NT2/D1 (cell line): ENCODE measurements around the gene BMAL1.
"Not testable (repeated sequence)": the region's sequence is repeated elsewhere in the genome, so short reads cannot be mapped to it uniquely, and the experiment has no call there.

ENCODE experiments used
- DNase-seq: peaks from one replicate; pipeline ENCODE4 v3.0.0-alpha.2; 2011; ENCODE audit warnings: low read depth, low spot score
- H3K27me3 ChIP-seq: 2 replicates; pipeline ENCODE4 v1.6.0; 2011; ENCODE audit warnings: mild to moderate bottlenecking; ENCODE audit not compliant: insufficient read length, insufficient read depth
- H3K36me3 ChIP-seq: 2 replicates; pipeline ENCODE4 v1.6.1; 2011; ENCODE audit warnings: mild to moderate bottlenecking, low read length, mixed read lengths; ENCODE audit not compliant: insufficient read depth, insufficient read length
- H3K4me1 ChIP-seq: 2 replicates; pipeline ENCODE4 v1.5.1; 2011; ENCODE audit not compliant: insufficient read depth, insufficient read length
- H3K4me3 ChIP-seq: 2 replicates; pipeline ENCODE4 v1.5.1; 2011; ENCODE audit warnings: low read depth; ENCODE audit not compliant: insufficient read length
- H3K9ac ChIP-seq: 2 replicates; pipeline ENCODE4 v1.6.0; 2011; ENCODE audit warnings: low read depth; ENCODE audit not compliant: insufficient read length
- H3K9me3 ChIP-seq: 2 replicates; pipeline ENCODE4 v1.5.1; 2011; ENCODE audit warnings: mild to moderate bottlenecking, low read length; ENCODE audit not compliant: insufficient read depth
- SUZ12 ChIP-seq: IDR thresholded peaks from 2 replicates; pipeline ENCODE4 v1.6.1; 2011; ENCODE audit not compliant: insufficient read length, insufficient read depth; ENCODE audit errors: extremely low read depth
- YY1 ChIP-seq: IDR thresholded peaks from 2 replicates; pipeline ENCODE4 v1.6.1; 2011; ENCODE audit not compliant: insufficient read length, insufficient read depth
- ZNF274 ChIP-seq: IDR thresholded peaks from 2 replicates; pipeline ENCODE4 v1.6.1; 2011; ENCODE audit warnings: mild to moderate bottlenecking, low read depth, low read length

The BMAL1 gene

GRCh38 chr11:13421561-13421960, 144.0 kb downstream of the BMAL1 start:
- no peak overlapping the region for H3K9ac ChIP-seq
- H3K4me1 ChIP-seq = no peaks in the 10 kb centered on the region
- no peak for TF ChIP-seq SUZ12
- no peak for TF ChIP-seq ZNF274
- TF ChIP-seq YY1 = no peak
- no peak for DNase-seq
- peaks cover under 1% of the 10 kb centered on the region; the same call in 1 of the 2 replicates for H3K9me3 ChIP-seq
- H3K36me3 ChIP-seq = peaks cover 6% of the 10 kb centered on the region
- no peaks in the 10 kb centered on the region for H3K27me3 ChIP-seq
- no peak overlapping the region for H3K4me3 ChIP-seq

- no peaks in the 10 kb centered on the region for H3K4me1 ChIP-seq
- peaks cover 4% of the 10 kb centered on the region for H3K36me3 ChIP-seq
- H3K9ac ChIP-seq = no peak overlapping the region
- DNase-seq = no peak
- TF ChIP-seq YY1 (no peak), ZNF274 (no peak), SUZ12 (no peak)
- peaks cover 17% of the 10 kb centered on the region for H3K9me3 ChIP-seq
- H3K27me3 ChIP-seq = no peaks in the 10 kb centered on the region
- no peak overlapping the region for H3K4me3 ChIP-seq
These were observed 145.8 kb downstream of the BMAL1 start for GRCh38 chr11:13423372-13423771.

- no peak for TF ChIP-seq SUZ12
- TF ChIP-seq ZNF274 = no peak
- TF ChIP-seq YY1 = no peak
- H3K4me3 ChIP-seq = no peak overlapping the region
- H3K36me3 ChIP-seq = no peaks in the 10 kb centered on the region
- H3K9me3 ChIP-seq = peaks cover 22% of the 10 kb centered on the region
- H3K9ac ChIP-seq = no peak overlapping the region
- H3K27me3 ChIP-seq = no peaks in the 10 kb centered on the region
- H3K4me1 ChIP-seq = no peaks in the 10 kb centered on the region
- DNase-seq = no peak
These were observed 149.8 kb downstream of the BMAL1 start for GRCh38 chr11:13427440-13427839.

- no peaks in the 10 kb centered on the region for H3K36me3 ChIP-seq
- H3K4me1 ChIP-seq = no peaks in the 10 kb centered on the region
- no peaks in the 10 kb centered on the region for H3K27me3 ChIP-seq
- TF ChIP-seq SUZ12 (no peak), YY1 (no peak), ZNF274 (no peak)
- DNase-seq = no peak
- no peak overlapping the region for H3K9ac ChIP-seq
- H3K4me3 ChIP-seq = no peak overlapping the region
- peaks cover 22% of the 10 kb centered on the region for H3K9me3 ChIP-seq
These were observed 151.7 kb downstream of the BMAL1 start for GRCh38 chr11:13429288-13429687.

GRCh38 chr11:13429836-13430235, 152.2 kb downstream of the BMAL1 start:
- Histone ChIP-seq H3K27me3 (no peaks in the 10 kb centered on the region), H3K4me3 (no peak overlapping the region), H3K9me3 (peaks cover 22% of the 10 kb centered on the region), H3K9ac (no peak overlapping the region), H3K36me3 (no peaks in the 10 kb centered on the region), H3K4me1 (no peaks in the 10 kb centered on the region)
- DNase-seq = no peak
- TF ChIP-seq ZNF274 (no peak), SUZ12 (no peak), YY1 (no peak)

GRCh38 chr11:13433437-13433836, 155.8 kb downstream of the BMAL1 start:
- DNase-seq = no peak
- no peak for TF ChIP-seq SUZ12
- no peak for TF ChIP-seq ZNF274
- TF ChIP-seq YY1 = no peak
- no peak overlapping the region for H3K9ac ChIP-seq
- H3K4me3 ChIP-seq = no peak overlapping the region
- H3K9me3 ChIP-seq = peaks cover 4% of the 10 kb centered on the region; the same call in 1 of the 2 replicates
- H3K4me1 ChIP-seq = no peaks in the 10 kb centered on the region
- H3K27me3 ChIP-seq = no peaks in the 10 kb centered on the region
- H3K36me3 ChIP-seq = no peaks in the 10 kb centered on the region

- Histone ChIP-seq H3K36me3 (no peaks in the 10 kb centered on the region), H3K4me1 (no peaks in the 10 kb centered on the region), H3K4me3 (no peak overlapping the region), H3K27me3 (no peaks in the 10 kb centered on the region), H3K9me3 (no peaks in the 10 kb centered on the region), H3K9ac (no peak overlapping the region)
- TF ChIP-seq ZNF274 (no peak), YY1 (no peak), SUZ12 (no peak)
- DNase-seq = peak; percentile 13
These were observed 156.9 kb downstream of the BMAL1 start for GRCh38 chr11:13434247-13435205.

GRCh38 chr11:13436836-13437235, 159.2 kb downstream of the BMAL1 start:
- H3K27me3 ChIP-seq, H3K36me3 ChIP-seq, DNase-seq, H3K4me3 ChIP-seq, H3K9me3 ChIP-seq, H3K4me1 ChIP-seq, H3K9ac ChIP-seq: not testable (repeated sequence)
